HG02759 (cell line): ENCODE measurements around the gene GK2.

Source experiments
- ATAC-seq: cut with Tn5 transposase; IDR thresholded peaks from one replicate; pipeline ENCODE4 v1.9.1; 2021; ENCODE audit warnings: mild to moderate bottlenecking, moderate library complexity; ENCODE audit not compliant: unreplicated experiment

Gene GK2

DNA sequence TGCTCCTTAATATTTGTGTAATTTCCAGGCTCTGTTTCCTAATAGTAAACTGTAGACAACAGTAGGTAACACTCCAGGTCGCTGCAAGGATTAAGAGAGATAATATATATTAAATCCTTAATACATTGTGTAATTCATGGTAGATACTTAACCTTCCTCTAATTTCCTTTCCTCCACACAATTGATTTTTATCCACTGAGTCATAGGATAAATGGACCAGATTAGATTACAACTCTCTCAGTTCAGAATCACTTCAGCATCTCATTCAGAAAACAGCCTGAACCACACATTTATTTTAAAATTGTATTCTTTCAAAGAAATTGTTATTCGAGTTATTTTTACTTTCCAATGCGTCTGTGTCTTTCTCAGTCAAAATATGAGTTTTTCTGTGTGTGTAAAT is 17.1 kb downstream of the GK2 start:
- ATAC-seq: no peak

- ATAC-seq: no peak
Measured at GRCh38 chr4:79385641-79386040, 22.4 kb downstream of the GK2 start.

DNA sequence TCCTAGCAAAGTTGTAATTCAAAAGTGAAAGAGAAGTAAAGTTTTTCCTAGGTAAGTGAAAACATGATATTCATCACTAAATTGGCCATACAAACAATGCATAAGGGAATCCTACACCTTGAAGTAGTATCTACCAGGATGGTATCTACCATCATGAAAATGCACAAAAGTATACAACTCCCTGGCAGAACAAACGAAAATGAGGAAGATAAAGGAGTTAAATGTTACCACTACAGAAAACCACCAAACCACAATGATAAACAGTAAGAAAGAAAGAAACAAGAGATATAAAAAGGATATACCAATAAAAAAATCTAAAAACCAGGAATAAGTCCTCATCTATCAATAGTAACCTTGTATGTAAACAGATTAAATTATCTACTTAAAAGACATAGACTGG is 26.9 kb downstream of the GK2 start:
- no peak for ATAC-seq

DNA sequence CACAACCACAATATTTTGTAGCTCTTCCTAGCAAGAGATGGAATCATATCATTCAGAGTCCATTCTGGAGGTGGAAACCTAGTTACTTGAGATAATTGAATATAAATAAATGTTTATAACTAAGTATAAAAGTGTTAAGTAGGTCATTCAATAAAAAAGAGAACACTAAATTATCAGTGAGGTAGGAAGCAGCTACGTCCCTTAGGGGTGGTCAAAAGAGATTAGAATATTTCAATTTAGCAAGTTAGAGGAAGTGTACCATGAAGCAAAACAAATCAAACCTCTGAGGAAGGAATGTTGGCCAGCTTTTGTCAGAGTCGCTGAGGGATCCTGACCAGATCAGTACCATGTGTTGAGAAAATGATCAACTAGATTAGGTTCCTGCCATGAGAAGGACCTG is 38.0 kb downstream of the GK2 start:
- ATAC-seq: no peak

DNA sequence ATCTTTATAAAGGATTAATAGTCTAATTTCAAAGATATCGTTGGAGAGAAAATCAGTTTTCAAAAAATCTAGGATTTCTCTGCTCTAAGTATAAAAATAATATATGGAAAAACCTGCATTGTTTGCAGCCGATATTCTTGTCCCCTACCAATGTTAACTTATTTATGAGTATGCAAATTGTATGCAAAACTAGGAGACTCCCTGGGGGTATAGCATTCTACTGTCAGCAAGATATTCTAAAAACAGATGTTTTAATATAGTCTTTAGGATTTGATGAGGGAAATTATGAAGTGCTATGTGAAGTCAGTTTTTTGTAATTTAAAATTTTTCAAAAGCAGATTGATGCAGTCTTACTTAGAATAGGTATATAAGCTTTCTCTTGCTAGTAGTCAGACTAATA is 40.9 kb downstream of the GK2 start:
- ATAC-seq: no peak

- no peak for ATAC-seq
Measured at GRCh38 chr4:79366422-79366821, 41.6 kb downstream of the GK2 start.

DNA sequence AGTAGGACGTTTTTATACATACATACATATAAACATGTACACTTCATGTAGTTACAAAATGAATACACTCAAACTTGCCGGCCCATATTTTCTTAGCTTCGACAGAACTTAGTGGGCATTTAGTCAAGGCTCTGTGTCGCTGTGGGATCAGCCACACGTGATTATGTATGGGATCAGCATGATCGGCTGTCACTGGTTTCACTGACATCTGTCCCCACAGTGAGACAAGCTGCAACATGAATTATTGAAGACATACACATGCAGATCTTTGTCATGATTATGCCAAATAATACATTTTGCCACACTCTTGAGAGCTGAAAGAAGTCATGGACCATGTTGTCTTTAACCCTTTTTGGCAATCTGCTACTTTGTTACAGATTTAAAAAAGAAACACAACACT is 44.0 kb downstream of the GK2 start:
- no peak for ATAC-seq

DNA sequence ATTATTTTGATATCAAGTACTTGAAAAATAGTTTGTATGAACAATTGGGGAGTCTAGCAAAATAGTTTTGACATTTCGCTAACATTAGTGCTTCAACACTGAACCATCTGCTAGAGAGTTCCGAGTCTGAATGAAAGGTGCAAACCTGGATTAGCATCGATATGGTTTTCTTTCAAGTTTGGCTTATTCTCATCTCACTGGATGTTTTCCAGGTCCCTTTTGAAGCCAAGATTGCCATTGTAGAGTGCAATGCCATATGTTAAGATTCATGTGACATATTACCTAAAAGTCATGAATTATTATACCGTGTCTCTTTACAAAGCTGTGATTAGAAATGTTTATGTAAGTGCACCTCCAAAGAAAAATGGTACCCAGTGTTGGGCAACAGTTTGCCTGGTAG is 45.4 kb downstream of the GK2 start:
- ATAC-seq: no peak

DNA sequence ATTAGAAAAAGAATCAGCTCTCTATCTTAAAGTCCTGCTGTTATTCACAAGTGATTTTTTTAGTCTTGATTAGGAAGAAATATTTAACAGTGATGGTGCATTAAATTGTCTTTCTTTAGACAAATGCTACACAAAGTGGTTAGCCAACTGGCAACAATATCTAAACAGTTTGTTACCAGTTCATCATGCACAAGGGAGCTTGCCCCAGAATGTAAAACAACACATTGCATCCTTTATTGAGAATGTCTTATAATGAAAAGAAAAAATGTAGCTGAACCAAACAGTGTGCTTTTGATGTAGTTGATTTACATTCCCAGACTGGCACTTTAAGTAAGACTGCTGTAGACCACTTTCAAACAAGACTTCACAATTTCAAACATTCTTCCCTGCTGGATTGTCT is 48.0 kb downstream of the GK2 start:
- no peak for ATAC-seq

DNA sequence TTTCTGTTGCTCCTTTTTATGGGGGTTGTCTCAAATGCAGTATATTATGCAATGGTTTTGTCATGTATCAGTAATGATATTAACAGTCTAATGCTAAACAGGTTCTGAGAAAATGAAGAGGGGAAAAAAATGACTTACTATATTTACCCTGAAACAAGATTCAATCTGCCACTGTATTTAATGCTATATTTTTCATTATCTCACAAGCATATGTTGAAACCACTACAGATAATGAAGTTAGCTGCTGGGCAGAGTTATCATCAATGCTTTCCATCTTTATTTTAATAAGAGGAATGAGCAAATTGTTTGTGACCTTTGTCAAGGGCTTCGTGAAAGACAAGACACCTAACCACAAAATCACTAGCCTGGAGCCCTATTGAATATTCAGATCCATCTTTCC is 49.6 kb downstream of the GK2 start:
- ATAC-seq: no peak

GRCh38 chr4:79357365-79357764 is 50.7 kb downstream of the GK2 start:
- ATAC-seq: no peak
